Esophagus (tissue), 2 donors: ENCODE measurements around the gene GSE1. TPM values are rescaled to one million over a fixed set of nuclear protein-coding genes. Genes with fewer than 3 reads are reported as not detected.

ENCODE experiments used
- H3K27ac ChIP-seq, 2 donors: one replicate each; pipeline ENCODE4 v1.5.1; 2013; ENCODE audit warnings: low read depth in 2 of 2, mild to moderate bottlenecking in 2 of 2, inconsistent platforms in 1 of 2, low read length in 1 of 2, moderate library complexity in 1 of 2
- H3K27me3 ChIP-seq, 2 donors: one replicate each; pipeline ENCODE4 v1.6.1; 2013; ENCODE audit warnings: low read length in 2 of 2, control low read depth in 1 of 2, mild to moderate bottlenecking in 1 of 2; ENCODE audit not compliant: insufficient read depth in 2 of 2, control insufficient read depth in 1 of 2
- H3K36me3 ChIP-seq, 2 donors: one replicate each; pipeline ENCODE4 v1.6.1; 2013; ENCODE audit warnings: low read length in 1 of 2; ENCODE audit not compliant: control insufficient read depth in 2 of 2, insufficient read depth in 2 of 2
- H3K4me1 ChIP-seq, 2 donors: one replicate each; pipeline ENCODE4 v1.6.1; 2013; ENCODE audit warnings: low read length in 1 of 2; ENCODE audit not compliant: control insufficient read depth in 2 of 2, insufficient read depth in 2 of 2
- H3K4me3 ChIP-seq, 2 donors: one replicate each; pipeline ENCODE4 v1.5.1; 2013; ENCODE audit warnings: low read length in 2 of 2, mild to moderate bottlenecking in 2 of 2, low read depth in 1 of 2, moderate library complexity in 1 of 2
- H3K9me3 ChIP-seq, 2 donors: one replicate each; pipeline ENCODE4 v1.6.1; 2013; ENCODE audit warnings: mild to moderate bottlenecking in 2 of 2, low read depth in 1 of 2, low read length in 1 of 2, moderate library complexity in 1 of 2; ENCODE audit not compliant: control insufficient read depth in 2 of 2, insufficient read depth in 1 of 2
- WGBS, 2 donors: extraction: QIAGEN DNeasy Blood & Tissue Kit; methylation state at CpG; one replicate each; pipeline ENCODE4 v1.1.7; 2013; 5-methylcytosine and 5-hydroxymethylcytosine counted together
- polyA plus RNA-seq, 2 donors: library from polyadenylated mRNA; stranded (reverse); fragments of 200-250 nt; gene quantifications; one replicate each; pipeline ENCODE4 v1.2.3, GENCODE V29; 2013
- donor health status: healthy with polysubstance abuse.
- donor health status: Bipolar disorder and iron deficiency.

The GSE1 gene
- polyA plus RNA-seq, 2 donors: 8.9 to 19.6 TPM

- no peaks in the 10 kb centered on the region for H3K27me3 ChIP-seq
- H3K4me3 ChIP-seq: no peak overlapping the region
- H3K9me3 ChIP-seq: no peaks in the 10 kb centered on the region
- H3K36me3 ChIP-seq: peaks cover 0 to 15% of the 10 kb centered on the region in 2 donors
- H3K4me1 ChIP-seq: peaks cover 14 to 59% of the 10 kb centered on the region in 2 donors
- WGBS, 2 donors: 87 to 89% methylated on average over 30 to 32 of the region's 32 CpGs
- no peak overlapping the region for H3K27ac ChIP-seq
Measured at GRCh38 chr16:85642762-85643358, 29.7 kb downstream of the GSE1 start.

GRCh38 chr16:85643631-85644030 is 30.5 kb downstream of the GSE1 start:
- Histone ChIP-seq H3K4me3 (no peak overlapping the region), H3K4me1 (peaks cover 14 to 59% of the 10 kb centered on the region in 2 donors), H3K36me3 (peaks cover 0 to 20% of the 10 kb centered on the region in 2 donors), H3K9me3 (no peaks in the 10 kb centered on the region), H3K27me3 (no peaks in the 10 kb centered on the region), H3K27ac (peak overlapping the region in 1 of 2 donors; percentile 27)
- WGBS, 2 donors: 61 to 63% methylated on average over 8 of the region's 8 CpGs

GRCh38 chr16:85644093-85644712 is 31.1 kb downstream of the GSE1 start:
- H3K4me3 ChIP-seq: no peak overlapping the region
- peaks cover 14 to 55% of the 10 kb centered on the region in 2 donors for H3K4me1 ChIP-seq
- H3K27me3 ChIP-seq: no peaks in the 10 kb centered on the region
- WGBS, 2 donors: 91 to 95% methylated on average over 21 of the region's 21 CpGs
- H3K27ac ChIP-seq: no peak overlapping the region
- H3K36me3 ChIP-seq: peaks cover 0 to 21% of the 10 kb centered on the region in 2 donors
- H3K9me3 ChIP-seq: no peaks in the 10 kb centered on the region

- Histone ChIP-seq H3K4me3 (no peak overlapping the region), H3K9me3 (no peaks in the 10 kb centered on the region), H3K27ac (peak overlapping the region; percentile 39 to 82), H3K36me3 (peaks cover 0 to 26% of the 10 kb centered on the region in 2 donors), H3K27me3 (no peaks in the 10 kb centered on the region), H3K4me1 (peaks cover 14 to 46% of the 10 kb centered on the region in 2 donors)
- 51 to 55% methylated on average over 17 to 19 of the region's 19 CpGs for WGBS, 2 donors
Measured at GRCh38 chr16:85645021-85645589, 32.0 kb downstream of the GSE1 start.

GRCh38 chr16:85646358-85646907 is 33.3 kb downstream of the GSE1 start:
- peaks cover 0 to 27% of the 10 kb centered on the region in 2 donors for H3K36me3 ChIP-seq
- peaks cover 9 to 34% of the 10 kb centered on the region in 2 donors for H3K4me1 ChIP-seq
- WGBS, 2 donors: 91 to 93% methylated on average over 17 of the region's 17 CpGs
- no peaks in the 10 kb centered on the region for H3K9me3 ChIP-seq
- no peak overlapping the region for H3K4me3 ChIP-seq
- H3K27me3 ChIP-seq: no peaks in the 10 kb centered on the region
- no peak overlapping the region for H3K27ac ChIP-seq

- Histone ChIP-seq H3K9me3 (no peaks in the 10 kb centered on the region), H3K27me3 (no peaks in the 10 kb centered on the region), H3K4me3 (no peak overlapping the region), H3K4me1 (peaks cover 8 to 31% of the 10 kb centered on the region in 2 donors), H3K36me3 (peaks cover 0 to 27% of the 10 kb centered on the region in 2 donors), H3K27ac (no peak overlapping the region)
- 89 to 94% methylated on average over 15 of the region's 15 CpGs for WGBS, 2 donors
Measured at GRCh38 chr16:85646976-85647375, 33.9 kb downstream of the GSE1 start.

- H3K9me3 ChIP-seq: no peaks in the 10 kb centered on the region
- peaks cover 4 to 31% of the 10 kb centered on the region in 2 donors for H3K4me1 ChIP-seq
- no peaks in the 10 kb centered on the region for H3K27me3 ChIP-seq
- H3K27ac ChIP-seq: no peak overlapping the region
- H3K36me3 ChIP-seq: peaks cover 0 to 27% of the 10 kb centered on the region in 2 donors
- H3K4me3 ChIP-seq: no peak overlapping the region
- 87 to 90% methylated on average over 26 of the region's 26 CpGs for WGBS, 2 donors
Measured at GRCh38 chr16:85648070-85648714, 35.1 kb downstream of the GSE1 start.

GRCh38 chr16:85648805-85649204 is 35.7 kb downstream of the GSE1 start:
- Histone ChIP-seq H3K9me3 (no peaks in the 10 kb centered on the region), H3K27ac (no peak overlapping the region), H3K36me3 (peaks cover 0 to 33% of the 10 kb centered on the region in 2 donors), H3K4me1 (peaks cover 2 to 36% of the 10 kb centered on the region in 2 donors), H3K4me3 (no peak overlapping the region), H3K27me3 (no peaks in the 10 kb centered on the region)
- WGBS, 2 donors: 80 to 84% methylated on average over 14 of the region's 14 CpGs

GRCh38 chr16:85649411-85650134 is 36.5 kb downstream of the GSE1 start:
- peaks cover 0 to 41% of the 10 kb centered on the region in 2 donors for H3K36me3 ChIP-seq
- no peaks in the 10 kb centered on the region for H3K27me3 ChIP-seq
- no peak overlapping the region for H3K4me3 ChIP-seq
- H3K9me3 ChIP-seq: no peaks in the 10 kb centered on the region
- WGBS, 2 donors: 79 to 83% methylated on average over 16 of the region's 16 CpGs
- peaks cover 2 to 31% of the 10 kb centered on the region in 2 donors for H3K4me1 ChIP-seq
- H3K27ac ChIP-seq: no peak overlapping the region
